Effector memory CD4-positive, alpha-beta T cell (primary cell): ENCODE data around the gene GNB3.
"Not testable (repeated sequence)": the region's sequence is repeated elsewhere in the genome, so short reads cannot be mapped to it uniquely, and the experiment has no call there.

Source experiments
- DNase-seq, 3 donors: peaks; one replicate each; pipeline ENCODE4 v3.0.0-alpha.2; 2020
- H3K27ac ChIP-seq: 2 replicates; pipeline ENCODE4 v1.7.0; 2013; ENCODE audit warnings: mild to moderate bottlenecking, low read length, moderate library complexity; ENCODE audit not compliant: insufficient read depth, poor library complexity, severe bottlenecking
- H3K27me3 ChIP-seq: replicated peaks from 2 replicates; pipeline ENCODE4 v1.7.0; 2013; ENCODE audit warnings: mild to moderate bottlenecking, low read length; ENCODE audit not compliant: insufficient read depth, control insufficient read depth, poor library complexity, severe bottlenecking
- H3K36me3 ChIP-seq: 2 replicates; pipeline ENCODE4 v1.7.0; 2013; ENCODE audit warnings: mild to moderate bottlenecking, low read length, moderate library complexity; ENCODE audit not compliant: control insufficient read depth, insufficient read depth
- H3K4me1 ChIP-seq: 2 replicates; pipeline ENCODE4 v1.7.0; 2013; ENCODE audit warnings: low read length, mild to moderate bottlenecking; ENCODE audit not compliant: control insufficient read depth, insufficient read depth, poor library complexity, severe bottlenecking
- H3K4me3 ChIP-seq: 2 replicates; pipeline ENCODE4 v1.7.0; 2013; ENCODE audit warnings: low read length, low read depth, mild to moderate bottlenecking; ENCODE audit not compliant: insufficient read depth, poor library complexity, severe bottlenecking
- H3K9me3 ChIP-seq: 2 replicates; pipeline ENCODE4 v1.7.0; 2013; ENCODE audit warnings: mild to moderate bottlenecking, low read length, moderate library complexity; ENCODE audit not compliant: control insufficient read depth

Gene GNB3

GRCh38 chr12:6890789-6891645 lies 50.3 kb downstream of the GNB3 start:
- peak overlapping the region; percentile 96 for H3K27ac ChIP-seq
- no peaks in the 10 kb centered on the region for H3K36me3 ChIP-seq
- H3K27me3 ChIP-seq = no peaks in the 10 kb centered on the region
- DNase-seq = peak; percentile 96 to 98 (median 98)
- H3K4me3 ChIP-seq = peak overlapping the region; percentile 67
- no peaks in the 10 kb centered on the region for H3K9me3 ChIP-seq
- peaks cover 6% of the 10 kb centered on the region for H3K4me1 ChIP-seq

- Histone ChIP-seq H3K36me3 (no peaks in the 10 kb centered on the region), H3K9me3 (no peaks in the 10 kb centered on the region), H3K4me3 (peak overlapping the region; percentile 67), H3K27ac (peak overlapping the region; percentile 96), H3K4me1 (peaks cover 6% of the 10 kb centered on the region), H3K27me3 (no peaks in the 10 kb centered on the region)
- DNase-seq = no peak
Observed at GRCh38 chr12:6891646-6892001, 50.9 kb downstream of the GNB3 start.

- not testable (repeated sequence) for H3K4me1 ChIP-seq, H3K27me3 ChIP-seq, H3K36me3 ChIP-seq, DNase-seq, H3K27ac ChIP-seq, H3K4me3 ChIP-seq, H3K9me3 ChIP-seq
Observed at GRCh38 chr12:6892683-6893082, 52.0 kb downstream of the GNB3 start.

- Histone ChIP-seq H3K4me3 (no peak overlapping the region), H3K4me1 (peaks cover 6% of the 10 kb centered on the region), H3K36me3 (no peaks in the 10 kb centered on the region), H3K9me3 (no peaks in the 10 kb centered on the region), H3K27me3 (no peaks in the 10 kb centered on the region), H3K27ac (no peak overlapping the region)
- no peak for DNase-seq
Observed at GRCh38 chr12:6894321-6894720, 53.6 kb downstream of the GNB3 start.
